Endothelial cell (in vitro differentiated cells): ENCODE data around the gene PAX4. TPM values are rescaled to one million over a fixed set of nuclear protein-coding genes. Genes with fewer than 3 reads are reported as not detected.
"Not testable (repeated sequence)": the region's sequence is repeated elsewhere in the genome, so short reads cannot be mapped to it uniquely, and the experiment has no call there.

ENCODE experiments used
- DNase-seq: peaks from one replicate; pipeline ENCODE4 v3.0.0; 2021; ENCODE audit warnings: low spot score
- H3K27ac Mint-ChIP-seq: one replicate; pipeline ENCODE4 v1.8.0; 2021; ENCODE audit warnings: mixed read lengths, inconsistent platforms; ENCODE audit not compliant: unreplicated experiment
- H3K27me3 Mint-ChIP-seq: one replicate; pipeline ENCODE4 v1.8.0; 2021; ENCODE audit warnings: mild to moderate bottlenecking, moderate library complexity, mixed read lengths, inconsistent platforms; ENCODE audit not compliant: unreplicated experiment
- H3K36me3 Mint-ChIP-seq: one replicate; pipeline ENCODE4 v1.8.0; 2021; ENCODE audit warnings: mild to moderate bottlenecking, low read depth, mixed read lengths, inconsistent platforms; ENCODE audit not compliant: unreplicated experiment
- H3K4me1 Mint-ChIP-seq: one replicate; pipeline ENCODE4 v1.8.0; 2021; ENCODE audit warnings: mild to moderate bottlenecking, mixed read lengths, inconsistent platforms; ENCODE audit not compliant: unreplicated experiment
- H3K4me3 Mint-ChIP-seq: one replicate; pipeline ENCODE4 v1.8.0; 2021; ENCODE audit warnings: mild to moderate bottlenecking, mixed read lengths, inconsistent platforms; ENCODE audit not compliant: unreplicated experiment
- H3K9me3 Mint-ChIP-seq: one replicate; pipeline ENCODE4 v1.8.0; 2021; ENCODE audit warnings: mixed read lengths, inconsistent platforms; ENCODE audit not compliant: unreplicated experiment
- CTCF ChIP-seq: fragments of 200-600 bp; sonication (generic); IDR thresholded peaks from one replicate; pipeline ENCODE4 v1.5.0; 2021; ENCODE audit warnings: antibody characterized with exemption; ENCODE audit not compliant: unreplicated experiment
- total RNA-seq: library from RNA; stranded (reverse); fragmentation: NEBNext Ultra II Directional; extraction: Animal tissue kit (Norgen Biotek cat#: 25700); gene quantifications from one replicate; pipeline ENCODE4 v1.2.1, GENCODE V29; 2021; ENCODE audit not compliant: unreplicated experiment

Gene PAX4
- total RNA-seq, 1 donor from 2014 or later: 0.33 TPM

GRCh38 chr7:127578711-127579275, 39.1 kb downstream of the PAX4 start:
- no peak for TF ChIP-seq CTCF
- Mint-ChIP-seq H3K4me1 (peaks cover 12% of the 10 kb centered on the region), H3K4me3 (no peak overlapping the region), H3K9me3 (no peaks in the 10 kb centered on the region), H3K36me3 (peaks cover 27% of the 10 kb centered on the region), H3K27ac (no peak overlapping the region), H3K27me3 (no peaks in the 10 kb centered on the region)
- no peak for DNase-seq

GRCh38 chr7:127578036-127578684, 39.8 kb downstream of the PAX4 start:
- Mint-ChIP-seq H3K27me3 (no peaks in the 10 kb centered on the region), H3K4me3 (no peak overlapping the region), H3K36me3 (peaks cover 27% of the 10 kb centered on the region), H3K9me3 (no peaks in the 10 kb centered on the region), H3K27ac (no peak overlapping the region), H3K4me1 (peaks cover 6% of the 10 kb centered on the region)
- DNase-seq: no peak
- TF ChIP-seq CTCF: no peak

GRCh38 chr7:127571741-127572505, 46.0 kb downstream of the PAX4 start:
- no peaks in the 10 kb centered on the region for H3K4me1 Mint-ChIP-seq
- no peak for DNase-seq
- H3K4me3 Mint-ChIP-seq: no peak overlapping the region
- no peaks in the 10 kb centered on the region for H3K27me3 Mint-ChIP-seq
- no peak overlapping the region for H3K27ac Mint-ChIP-seq
- no peak for TF ChIP-seq CTCF
- peaks cover 19% of the 10 kb centered on the region for H3K36me3 Mint-ChIP-seq
- no peaks in the 10 kb centered on the region for H3K9me3 Mint-ChIP-seq

GRCh38 chr7:127568034-127568433, 49.9 kb downstream of the PAX4 start:
- not testable (repeated sequence) for H3K4me3 Mint-ChIP-seq, DNase-seq, H3K9me3 Mint-ChIP-seq, H3K27me3 Mint-ChIP-seq, H3K4me1 Mint-ChIP-seq, H3K27ac Mint-ChIP-seq
- H3K36me3 Mint-ChIP-seq: peaks cover 36% of the 10 kb centered on the region

- peaks cover 31% of the 10 kb centered on the region for H3K36me3 Mint-ChIP-seq
- no peak overlapping the region for H3K27ac Mint-ChIP-seq
- no peak for DNase-seq
- peaks cover 5% of the 10 kb centered on the region for H3K9me3 Mint-ChIP-seq
- H3K4me1 Mint-ChIP-seq: no peaks in the 10 kb centered on the region
- no peak overlapping the region for H3K4me3 Mint-ChIP-seq
- peaks cover 2% of the 10 kb centered on the region for H3K27me3 Mint-ChIP-seq
- TF ChIP-seq CTCF: no peak
Observed at GRCh38 chr7:127566242-127566641, 51.7 kb downstream of the PAX4 start.

Other genes with a start within 250 kb of the PAX4 start
- gene ZNF800, start 225.4 kb downstream of the PAX4 start, total RNA-seq: 29.4 TPM
- 21.8 TPM for gene GCC1, start 32.5 kb downstream of the PAX4 start, total RNA-seq
- gene ARF5, start 29.7 kb downstream of the PAX4 start, total RNA-seq: 354 TPM
- gene FSCN3, start 24.4 kb downstream of the PAX4 start, total RNA-seq: 1.5 TPM
- gene SND1, start 34.1 kb upstream of the PAX4 start, total RNA-seq: 375 TPM